HG03520 (cell line): ENCODE data around the gene XRCC4.

Source experiments
- ATAC-seq: cut with Tn5 transposase; IDR thresholded peaks from one replicate; pipeline ENCODE4 v1.9.1; 2021; ENCODE audit warnings: mild to moderate bottlenecking, moderate library complexity; ENCODE audit not compliant: unreplicated experiment

The XRCC4 gene

DNA sequence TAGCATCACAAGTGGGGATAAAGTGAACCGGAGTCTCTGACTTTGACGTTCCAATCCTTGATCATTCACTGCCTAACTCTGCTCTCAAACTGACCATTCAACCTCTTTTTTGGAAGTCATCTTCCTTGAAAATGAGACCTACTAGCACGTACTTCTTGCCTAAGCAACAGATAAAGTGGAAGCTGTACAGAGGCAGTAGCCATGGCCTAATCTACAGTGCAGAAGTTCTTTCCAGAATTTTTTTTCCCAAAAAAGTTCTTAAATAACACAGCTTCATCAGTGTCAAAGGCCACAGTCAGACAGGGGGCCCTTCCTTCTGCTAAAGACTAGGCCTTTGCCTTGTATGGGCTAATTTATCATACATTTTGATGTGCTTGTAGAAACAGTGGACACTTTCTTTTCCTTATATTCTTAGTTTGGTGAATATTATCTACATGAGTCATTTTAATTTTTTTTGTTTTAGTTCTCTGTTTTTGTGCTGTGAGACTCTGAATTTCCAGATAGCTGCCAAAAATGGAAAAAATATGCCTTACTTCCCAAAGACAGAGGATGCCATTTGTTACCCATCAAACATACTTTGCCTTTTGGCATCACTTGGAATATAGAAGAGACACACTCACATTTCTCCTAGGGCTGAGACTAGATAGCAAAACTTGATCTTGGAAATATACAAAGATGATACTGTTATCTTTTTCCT is 297.9 kb downstream of the XRCC4 start:
- ATAC-seq: no peak

DNA sequence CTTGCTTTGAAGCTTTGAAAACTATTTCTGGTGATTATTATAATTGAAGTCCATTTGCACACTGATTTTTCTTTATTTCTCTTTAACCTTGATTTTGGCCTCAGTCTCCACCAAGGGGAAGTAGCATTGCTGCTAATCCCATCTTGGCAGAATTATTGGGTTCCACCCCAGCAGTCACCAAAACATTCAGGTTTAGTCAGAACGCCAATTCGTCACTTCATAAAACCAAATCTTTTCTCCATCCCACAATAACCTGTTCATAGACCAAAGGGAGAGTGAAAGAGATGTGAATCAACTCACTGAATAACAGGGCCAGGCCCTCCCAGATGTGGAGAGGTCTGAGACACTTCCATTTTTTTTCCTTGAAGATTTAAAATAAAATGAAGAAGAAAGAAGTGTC is 299.1 kb downstream of the XRCC4 start:
- ATAC-seq: no peak

DNA sequence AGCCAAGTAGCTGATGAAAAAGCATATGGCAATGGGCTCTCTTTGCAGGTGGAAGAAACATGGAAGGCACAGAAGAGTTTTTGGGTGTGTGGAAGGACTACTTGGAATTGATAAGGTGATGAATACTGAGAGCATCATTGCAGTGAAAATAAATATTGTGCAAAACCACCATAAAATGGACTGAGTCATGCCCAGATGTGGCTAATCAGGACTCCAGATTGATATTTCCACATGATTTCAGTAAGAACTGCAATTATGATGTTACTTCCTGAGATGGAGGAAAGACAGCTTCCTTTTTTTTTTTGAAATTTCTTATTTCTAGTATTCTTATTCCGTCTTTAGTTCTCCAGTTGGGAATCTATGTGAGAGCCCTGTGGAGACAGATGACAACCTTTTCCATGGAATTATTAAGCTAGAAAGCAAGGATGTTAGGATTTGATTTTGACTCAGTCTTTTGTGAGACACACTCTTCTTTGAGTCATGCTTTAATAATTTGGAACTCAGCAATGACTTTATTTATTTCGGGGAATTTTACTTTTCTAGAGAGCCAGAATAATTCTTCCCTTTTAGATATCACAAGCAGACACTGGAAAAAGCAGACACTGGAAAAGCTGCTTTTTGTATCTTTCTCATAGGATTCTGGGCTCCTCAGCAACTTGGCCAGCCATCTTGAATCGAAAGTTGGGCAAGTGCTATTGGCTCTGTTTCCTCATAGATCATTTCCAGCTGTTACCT is 300.0 kb downstream of the XRCC4 start:
- ATAC-seq: no peak

DNA sequence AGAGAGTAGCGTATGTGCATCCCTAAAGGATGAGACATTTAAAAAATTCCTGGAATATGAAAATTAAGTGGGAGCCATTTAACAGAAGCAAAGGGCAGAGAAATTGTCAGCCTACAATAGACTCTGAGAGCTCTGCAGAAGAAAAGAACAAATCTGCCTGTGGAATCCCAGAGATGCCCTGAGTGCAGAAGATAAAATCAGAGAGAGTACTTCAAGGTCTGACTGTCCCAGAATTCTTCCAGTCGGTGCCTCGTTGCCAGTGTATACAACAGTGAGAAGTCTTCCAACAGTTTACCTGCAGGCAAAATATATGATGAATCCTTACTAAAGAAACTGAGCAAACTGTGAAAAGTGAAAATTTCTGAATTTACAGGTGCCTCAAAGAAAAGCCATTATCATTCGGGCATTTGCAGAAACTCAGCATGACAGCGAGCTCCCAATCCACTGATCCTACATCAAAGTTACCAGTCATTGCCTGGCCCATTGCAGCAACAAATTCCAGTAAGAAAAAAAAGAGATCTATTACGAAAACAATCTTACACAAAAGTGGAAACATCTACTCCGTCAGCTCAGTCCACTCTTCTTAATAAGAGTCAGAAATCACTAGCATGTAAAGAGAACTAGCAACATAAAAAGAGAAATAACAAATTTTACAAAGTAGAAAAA is 301.4 kb downstream of the XRCC4 start:
- no peak for ATAC-seq

DNA sequence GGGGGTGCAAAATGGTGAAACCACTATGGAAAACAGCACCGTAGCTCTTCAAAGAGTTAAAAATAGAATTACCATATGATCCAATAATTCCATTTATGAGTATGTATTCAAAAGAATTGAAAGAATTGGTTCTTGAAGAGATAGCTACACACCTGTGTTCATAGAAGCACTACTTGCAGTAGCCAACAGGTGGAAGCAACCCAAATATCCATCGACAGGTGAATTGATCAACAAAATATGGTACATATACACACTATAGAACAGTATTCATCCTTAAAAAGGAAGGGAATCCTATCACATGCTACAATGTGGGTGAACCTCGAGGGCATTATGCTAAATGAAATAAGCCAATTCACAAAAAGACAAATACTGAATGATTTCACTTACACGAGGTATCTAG is 308.5 kb downstream of the XRCC4 start:
- ATAC-seq: no peak

DNA sequence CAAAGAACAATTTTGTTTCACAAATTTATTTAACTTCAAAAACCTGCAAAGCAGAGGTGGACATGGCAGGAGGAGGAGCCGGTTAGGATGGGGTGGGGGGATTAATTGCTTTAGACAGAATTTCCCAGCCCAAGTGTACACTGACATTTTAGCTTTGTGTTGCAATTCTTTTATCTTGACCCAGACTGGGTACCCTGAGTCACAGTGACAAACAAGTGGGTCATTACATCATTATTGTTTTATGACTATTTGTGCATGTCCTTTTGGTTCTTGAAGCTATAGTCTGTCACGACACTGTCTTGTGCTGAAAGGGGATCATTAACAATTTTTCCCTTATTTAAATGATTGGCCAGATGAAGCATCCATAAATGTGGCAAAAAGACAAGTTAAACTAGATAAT is 309.7 kb downstream of the XRCC4 start:
- no peak for ATAC-seq

DNA sequence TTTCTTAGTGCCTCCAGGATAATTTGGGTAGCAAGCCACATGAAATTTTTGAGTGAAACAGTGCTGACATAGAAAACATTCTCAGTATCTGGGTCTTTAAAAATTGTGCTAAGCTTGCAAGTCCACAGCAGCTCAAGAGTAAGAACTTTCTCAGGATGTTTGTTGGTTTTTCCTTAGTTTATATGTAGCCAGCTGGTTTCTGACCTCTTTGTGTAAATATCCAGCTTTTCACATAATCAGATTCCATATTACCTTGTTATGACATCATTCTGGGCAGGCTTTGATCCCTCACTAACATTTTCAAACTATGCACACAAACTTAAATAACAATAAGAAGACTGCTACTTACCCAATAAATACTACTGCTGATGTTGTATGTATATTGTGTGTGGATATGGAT is 311.3 kb downstream of the XRCC4 start:
- no peak for ATAC-seq

DNA sequence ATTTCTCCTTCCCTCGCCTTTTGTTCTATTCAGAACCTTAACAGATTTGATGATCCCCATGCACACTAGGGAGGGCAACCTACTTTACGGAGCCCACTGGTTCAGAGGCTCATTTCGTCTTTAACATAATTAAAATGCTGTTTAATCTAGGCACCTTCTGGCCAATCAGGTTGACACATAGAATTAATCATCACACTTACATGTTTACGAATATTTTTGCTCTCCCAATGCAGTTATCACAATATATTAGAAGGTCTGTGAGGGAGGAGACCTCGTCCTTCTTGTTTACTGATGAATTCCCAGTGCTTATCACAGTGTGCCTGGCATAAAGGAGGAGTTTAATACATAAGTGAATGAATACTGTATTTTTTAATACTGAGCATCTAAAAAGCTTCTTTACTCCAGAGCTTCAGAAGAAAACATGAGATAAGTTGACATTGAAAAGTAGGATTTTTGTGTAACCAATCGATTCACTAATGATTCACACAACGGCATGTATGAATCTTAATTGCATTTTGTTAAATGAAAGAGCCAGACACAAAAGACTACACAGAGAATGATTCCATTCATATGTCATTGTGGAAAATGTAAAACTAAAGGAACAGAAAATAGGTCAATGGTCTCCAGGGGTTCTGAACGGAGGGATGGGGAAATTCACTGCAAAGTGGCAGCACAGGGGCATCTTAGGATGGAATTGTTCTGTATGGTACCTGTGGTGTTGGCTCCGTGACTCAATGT is 315.6 kb downstream of the XRCC4 start:
- no peak for ATAC-seq

DNA sequence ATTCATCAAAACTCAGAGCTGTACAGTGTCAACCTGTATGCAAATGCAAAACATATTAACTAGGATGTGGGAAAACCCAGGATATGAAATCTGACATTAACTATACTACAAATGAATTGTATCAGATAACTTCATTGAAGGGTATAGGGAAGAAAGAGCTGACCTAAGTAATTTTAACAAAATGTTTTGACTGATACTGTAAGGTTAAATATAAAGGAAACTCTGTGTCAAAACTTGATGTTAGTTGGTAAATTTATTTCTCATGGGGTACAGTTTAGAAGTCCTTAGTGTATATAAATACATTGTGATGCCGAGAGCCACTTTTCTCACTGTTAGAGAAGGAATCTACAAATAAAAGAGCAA is 316.1 kb downstream of the XRCC4 start:
- ATAC-seq: no peak

DNA sequence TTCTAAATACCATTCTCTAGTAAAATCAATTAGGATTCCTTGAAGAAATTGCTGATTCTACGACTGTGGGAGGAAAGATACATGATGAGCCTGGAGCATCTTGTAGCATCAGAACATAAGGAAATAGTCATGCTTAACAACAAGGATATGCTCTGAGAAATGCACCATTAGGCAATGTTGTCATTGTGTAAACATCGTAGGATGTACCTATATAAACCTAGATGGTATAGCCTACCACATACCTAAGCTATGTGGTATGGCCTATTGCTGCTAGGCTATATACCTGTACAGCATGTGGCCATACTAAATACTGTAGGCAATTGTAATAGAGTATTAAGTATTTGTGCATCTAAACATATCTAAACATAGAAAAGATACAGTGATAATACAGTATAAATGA is 316.8 kb downstream of the XRCC4 start:
- ATAC-seq: no peak

DNA sequence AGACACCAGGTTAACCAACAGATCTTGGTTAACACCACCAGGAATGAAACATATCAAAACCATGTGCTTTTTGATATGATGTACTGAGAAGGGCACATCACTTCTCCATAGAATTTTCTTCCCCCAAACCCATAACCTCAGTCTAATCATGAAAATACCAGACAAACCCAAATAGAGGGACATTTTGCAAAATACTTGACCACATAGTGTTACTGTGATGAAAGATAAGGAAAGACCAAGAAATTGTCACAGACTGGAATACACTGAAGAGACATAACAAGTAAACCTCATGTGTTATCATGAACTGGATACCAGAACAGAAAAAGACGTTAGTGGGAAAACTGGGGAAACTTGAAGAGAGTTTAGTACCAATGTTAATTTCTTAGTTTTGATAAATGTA is 319.3 kb downstream of the XRCC4 start:
- ATAC-seq: no peak

DNA sequence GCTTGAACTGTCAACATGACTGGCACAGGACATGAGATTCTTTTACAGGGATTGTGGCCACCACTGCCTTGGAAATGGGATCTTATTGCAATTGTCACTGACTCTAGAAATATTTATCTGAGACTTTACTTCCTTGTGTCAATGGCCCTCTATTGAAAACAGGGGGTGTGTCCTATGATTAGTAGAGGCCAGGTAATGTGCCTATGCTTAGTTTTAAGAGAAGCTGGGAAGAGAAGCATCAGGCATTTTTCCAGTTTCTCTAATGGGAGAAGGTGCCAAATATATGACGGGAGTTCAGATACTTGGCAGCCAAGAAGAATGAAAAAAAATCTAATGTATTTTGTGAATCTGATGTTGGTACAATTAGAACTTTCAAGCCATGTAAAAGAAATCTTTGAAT is 320.3 kb downstream of the XRCC4 start:
- no peak for ATAC-seq

DNA sequence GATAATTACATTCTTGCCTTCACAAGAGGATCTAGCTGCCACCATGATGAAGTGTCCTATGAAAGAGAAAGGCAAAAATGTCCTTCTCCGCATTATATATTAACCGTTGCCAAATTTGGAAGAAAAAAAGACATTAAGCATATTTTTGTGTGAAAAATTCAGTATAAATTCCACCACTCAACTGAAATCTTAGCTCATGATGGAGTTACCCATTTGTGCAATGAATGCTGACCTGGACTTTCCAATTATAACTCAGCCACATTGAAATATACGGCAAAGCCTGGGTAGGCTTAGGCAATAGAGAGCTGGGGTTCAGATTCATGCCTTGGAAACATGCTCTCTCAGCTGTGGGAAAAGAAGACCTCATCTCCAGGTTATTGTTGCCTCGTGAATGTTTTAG is 322.9 kb downstream of the XRCC4 start:
- ATAC-seq: no peak

DNA sequence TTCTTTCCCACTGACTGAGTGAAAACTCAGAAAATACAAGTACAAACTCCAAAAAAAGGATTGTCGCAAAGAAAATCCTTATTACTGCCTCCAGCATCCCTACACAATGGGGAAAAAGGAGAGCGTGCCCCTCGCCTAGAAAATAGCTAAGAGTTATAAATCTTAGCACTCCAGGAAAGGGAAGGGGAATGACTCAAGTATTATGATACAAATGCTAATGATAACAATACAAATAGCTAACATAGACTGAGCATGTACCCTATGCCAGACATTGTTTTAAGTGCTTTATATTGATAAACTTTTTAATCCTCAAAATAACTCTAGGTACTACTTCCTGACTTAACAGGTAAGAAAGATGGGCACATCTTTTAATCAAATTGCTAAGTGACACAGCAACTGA is 323.4 kb downstream of the XRCC4 start:
- ATAC-seq: no peak

DNA sequence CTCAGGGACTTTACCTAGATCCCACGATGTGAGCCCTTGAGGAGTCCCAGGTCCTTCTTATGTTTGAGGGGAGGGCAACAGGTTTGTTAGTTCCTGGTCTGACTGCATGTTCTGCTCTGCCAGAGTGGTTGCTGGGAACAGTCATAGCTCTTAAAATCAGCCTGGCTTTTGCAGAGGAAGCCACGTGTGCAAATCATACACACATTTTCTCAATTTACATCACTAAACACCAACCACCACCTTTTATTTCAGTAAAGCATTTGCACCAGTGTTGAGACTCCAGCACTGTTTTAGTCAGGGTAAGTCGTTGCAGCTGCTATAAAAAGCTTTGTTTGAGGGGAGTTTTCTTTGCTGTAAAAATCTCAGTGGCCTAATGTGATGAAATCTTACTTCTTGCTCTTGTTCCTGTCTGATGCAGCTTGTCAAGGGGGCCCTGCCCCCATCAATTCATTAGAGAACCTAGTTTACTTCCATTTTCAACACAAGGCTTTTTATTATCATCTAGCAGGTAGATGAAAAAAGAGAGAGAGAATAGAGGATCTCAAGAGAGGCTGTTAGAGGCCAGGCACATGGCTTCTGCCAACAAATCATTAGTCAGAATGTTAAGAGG is 323.9 kb downstream of the XRCC4 start:
- ATAC-seq: peak; percentile 65

DNA sequence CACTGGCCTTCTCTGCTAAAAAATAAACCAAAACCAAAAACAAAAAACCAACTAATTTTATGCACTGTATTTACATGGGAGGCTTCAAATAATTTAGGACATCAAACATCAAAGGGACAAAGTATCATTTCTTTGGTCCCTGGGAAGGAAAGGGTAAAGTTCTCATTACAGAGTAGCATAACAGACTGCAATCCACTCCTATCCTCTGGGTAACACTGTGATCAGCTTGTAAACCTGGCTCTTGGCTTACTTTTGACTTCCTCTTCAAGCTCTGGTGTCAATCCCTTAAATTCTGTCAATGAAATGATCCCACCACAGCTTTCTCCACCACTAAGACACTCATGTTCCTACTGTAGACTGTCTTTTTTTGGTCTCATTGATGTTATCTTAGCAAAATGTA is 324.4 kb downstream of the XRCC4 start:
- no peak for ATAC-seq
